GM18498 (cell line): Measurements from ENCODE around the gene HOXA4.

Source experiments
- ATAC-seq: cut with Tn5 transposase; IDR thresholded peaks from one replicate; pipeline ENCODE4 v1.9.1; 2021; ENCODE audit warnings: mild to moderate bottlenecking, moderate library complexity; ENCODE audit not compliant: unreplicated experiment

HOXA4 gene

GRCh38 chr7:27169658-27170425, 39.3 kb upstream of the HOXA4 start:
- ATAC-seq = no peak

- ATAC-seq = no peak
These were observed 37.8 kb upstream of the HOXA4 start for GRCh38 chr7:27168265-27168947.

DNA sequence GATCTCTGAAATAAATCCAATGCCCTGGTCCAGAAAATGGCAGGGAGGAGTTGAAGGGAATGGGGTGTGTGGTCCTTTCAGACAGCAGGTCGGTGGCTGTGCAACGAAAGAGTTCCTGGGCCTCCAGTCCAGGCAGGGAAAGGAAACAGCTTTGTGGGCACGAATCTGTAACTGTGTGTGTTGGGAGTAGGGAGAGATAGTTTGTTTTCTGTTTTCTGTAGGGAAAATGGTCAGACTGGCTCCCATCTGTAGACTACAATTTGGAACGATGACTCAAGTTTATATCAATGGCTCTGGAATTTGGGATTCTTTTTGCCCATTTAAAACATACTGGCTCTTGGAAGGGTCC, 37.3 kb upstream of the HOXA4 start:
- ATAC-seq = no peak

GRCh38 chr7:27166531-27167505, 36.3 kb upstream of the HOXA4 start:
- ATAC-seq = no peak

DNA sequence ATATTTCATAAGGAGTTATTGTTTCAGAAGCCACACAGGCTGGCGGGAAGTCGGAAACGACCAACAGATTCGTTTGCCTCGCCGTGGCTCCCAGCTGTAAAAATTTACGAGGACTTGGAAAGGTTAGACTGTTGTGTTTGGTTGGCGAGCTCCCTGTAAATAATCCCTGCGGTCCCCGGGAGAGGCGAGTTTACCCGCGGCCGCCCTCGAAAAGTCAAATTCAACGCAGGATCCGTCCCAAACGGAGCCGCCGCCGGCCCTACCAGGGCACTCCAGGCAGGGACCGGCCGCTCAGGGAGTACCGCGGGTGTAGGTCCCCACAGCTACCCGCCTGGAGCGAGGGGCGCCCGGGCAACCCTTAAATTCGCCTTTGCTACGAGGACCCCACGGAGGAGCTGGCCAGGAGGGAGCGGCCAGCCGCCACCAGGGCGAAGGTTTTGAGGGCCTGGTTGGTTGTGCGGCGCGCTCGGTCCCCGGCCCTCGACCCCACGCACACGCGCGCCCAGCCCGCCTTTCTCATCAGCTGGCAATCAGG, 35.5 kb upstream of the HOXA4 start:
- ATAC-seq = no peak

DNA sequence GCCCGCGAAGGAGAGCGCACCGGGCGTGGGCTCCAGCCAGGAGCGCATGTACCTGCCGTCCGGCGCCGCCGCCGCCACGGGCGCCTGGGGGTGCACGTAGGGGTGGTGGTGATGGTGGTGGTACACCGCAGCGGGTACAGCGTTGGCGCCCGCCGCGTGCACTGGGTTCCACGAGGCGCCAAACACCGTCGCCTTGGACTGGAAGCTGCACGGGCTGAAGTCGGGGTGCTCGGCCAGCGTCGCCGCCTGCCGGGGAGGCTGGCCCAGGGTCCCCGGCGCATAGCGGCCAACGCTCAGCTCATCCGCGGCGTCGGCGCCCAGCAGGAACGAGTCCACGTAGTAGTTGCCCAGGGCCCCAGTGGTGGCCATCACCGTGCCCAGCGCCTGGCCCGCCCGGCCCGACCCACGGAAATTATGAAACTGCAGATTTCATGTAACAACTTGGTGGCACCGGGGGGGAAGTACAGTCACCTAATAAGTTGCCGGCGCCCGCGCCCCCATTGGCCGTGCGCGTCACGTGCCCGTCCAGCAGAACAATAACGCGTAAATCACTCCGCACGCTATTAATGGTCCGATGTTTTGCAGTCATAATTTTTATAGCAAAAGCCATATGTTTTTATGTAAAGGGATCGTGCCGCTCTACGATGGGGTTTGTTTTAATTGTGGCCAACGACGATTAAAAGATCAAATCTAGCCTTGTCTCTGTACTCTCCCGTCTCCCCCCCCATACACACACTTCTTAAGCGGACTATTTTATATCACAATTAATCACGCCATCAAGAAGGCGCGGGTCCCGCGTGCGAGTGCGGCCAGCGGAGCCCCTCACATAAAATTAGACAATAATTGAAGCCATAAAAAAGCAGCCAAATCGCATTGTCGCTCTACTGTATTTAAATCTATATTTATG, 34.8 kb upstream of the HOXA4 start, which contains the start of gene HOXA9:
TSS of gene HOXA9 (minus strand) at position 449 of the 907 bp plus-strand sequence. CDS start at position 369, 80 bp downstream.
- no peak for ATAC-seq

- no peak for ATAC-seq
These were observed 34.0 kb upstream of the HOXA4 start for GRCh38 chr7:27164367-27165088.

- ATAC-seq = no peak
These were observed 33.4 kb upstream of the HOXA4 start for GRCh38 chr7:27164045-27164366.

- ATAC-seq = no peak
These were observed 32.9 kb upstream of the HOXA4 start for GRCh38 chr7:27163288-27164044.

GRCh38 chr7:27162561-27163287, 32.2 kb upstream of the HOXA4 start:
- ATAC-seq = no peak

DNA sequence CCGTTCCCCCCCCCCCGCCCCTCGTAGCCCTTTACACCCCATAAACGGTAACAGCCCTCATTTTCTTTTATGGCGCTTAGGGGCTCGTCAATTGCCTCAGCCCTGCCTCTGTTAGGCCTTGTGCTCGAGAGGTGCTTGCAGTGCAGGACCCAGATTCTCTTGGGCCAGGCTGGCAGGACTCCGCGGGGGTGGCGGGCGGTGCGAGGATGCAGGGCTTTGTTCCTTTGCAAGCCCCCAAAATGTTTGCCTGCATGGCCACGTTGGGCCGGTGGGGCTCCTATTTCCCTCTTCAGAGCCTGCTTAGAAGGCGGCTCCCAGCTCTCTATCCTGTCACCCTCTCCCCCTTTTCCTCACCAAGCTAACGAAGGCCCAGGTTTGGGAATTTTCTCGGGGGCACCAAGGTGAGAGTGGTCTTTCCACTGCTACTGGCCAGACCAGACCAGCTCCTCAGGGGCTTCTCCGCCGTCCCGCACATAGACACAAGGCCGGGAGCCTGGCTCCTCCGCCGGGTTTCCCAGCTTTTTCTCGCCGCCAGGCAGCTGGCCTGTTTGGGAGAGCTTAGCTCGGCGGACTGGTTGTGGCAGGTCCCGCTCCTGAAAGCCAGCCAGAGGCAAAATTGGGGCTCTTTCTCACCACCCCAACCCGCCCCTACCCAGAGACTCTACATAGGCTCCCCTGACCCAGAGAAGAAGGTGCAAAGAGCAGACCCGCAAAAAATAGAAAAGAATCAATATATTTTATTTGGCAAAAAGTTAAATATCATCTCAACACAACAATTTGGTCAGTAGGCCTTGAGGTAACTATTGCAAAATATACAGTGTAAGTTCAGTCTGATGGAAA, 31.4 kb upstream of the HOXA4 start:
- no peak for ATAC-seq

DNA sequence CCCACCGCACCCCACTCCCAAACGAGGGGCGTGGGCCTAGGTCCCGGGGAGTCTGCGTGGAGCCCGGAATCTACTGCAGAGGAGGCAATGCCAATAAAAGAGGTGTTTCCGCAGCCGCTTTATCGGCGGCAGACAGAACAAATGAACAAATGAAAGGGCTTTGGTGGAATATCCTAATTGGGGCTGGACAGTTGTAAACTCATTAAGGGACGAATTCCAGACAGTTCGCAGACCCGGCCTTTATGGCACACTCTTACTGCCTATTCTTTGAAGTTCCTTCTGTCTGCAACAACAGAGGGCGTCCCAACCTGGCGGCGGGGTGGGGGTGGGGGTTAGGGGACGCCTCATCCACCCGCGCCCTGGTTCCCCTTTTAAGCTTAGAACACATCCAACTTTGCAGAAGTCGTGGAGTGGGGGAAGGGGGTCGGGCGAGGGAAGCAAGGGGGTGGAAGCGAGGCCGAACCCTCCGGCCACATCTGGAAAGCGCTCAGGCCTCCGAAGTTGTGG, 30.7 kb upstream of the HOXA4 start:
- no peak for ATAC-seq

GRCh38 chr7:27160546-27161213, 30.1 kb upstream of the HOXA4 start:
- peak; percentile 62 for ATAC-seq

DNA sequence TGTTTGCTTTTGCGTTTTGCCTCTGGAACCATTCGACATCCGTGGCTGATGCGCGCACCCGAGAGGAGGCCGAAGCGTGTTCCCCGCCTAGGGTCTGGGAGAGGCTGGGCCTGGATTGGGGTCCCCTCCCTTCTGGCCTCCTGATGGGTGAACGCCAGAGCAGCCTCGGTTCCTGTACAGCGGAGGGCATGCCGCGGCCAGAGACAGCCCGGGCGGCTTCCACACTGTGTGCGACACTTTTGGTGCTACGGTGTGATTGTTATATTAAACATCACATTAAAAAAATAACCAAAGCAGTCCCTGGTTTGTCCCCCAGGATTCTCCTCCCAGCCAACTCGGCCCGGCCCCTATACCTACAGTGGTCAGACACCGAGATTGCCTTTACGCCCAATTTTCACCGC, 29.6 kb upstream of the HOXA4 start:
- no peak for ATAC-seq

- ATAC-seq = no peak
These were observed 28.9 kb upstream of the HOXA4 start for GRCh38 chr7:27159266-27160144.
